CD4-positive, alpha-beta T cell (primary cell): ENCODE results near the gene TSKS. TPM values are rescaled to one million over a fixed set of nuclear protein-coding genes. Genes with fewer than 3 reads are reported as not detected.

Source experiments
- ATAC-seq: fragments of 200-7000 bp; cut with Tn5 transposase; one replicate; pipeline ENCODE4 v1.10.0; 2022; ENCODE audit warnings: mild to moderate bottlenecking; ENCODE audit not compliant: poor library complexity
- CTCF ChIA-PET: fragments of 350-600 bp; sonication (Branson Sonifier 250); formaldehyde crosslinking; loops from one replicate; lab custom pipeline; 2021; ENCODE audit warnings: antibody characterized with exemption, inconsistent platforms; lab: Charles Lee
- POLR2A ChIA-PET: fragments of 350-600 bp; sonication (Branson Sonifier 250); formaldehyde crosslinking; loops from one replicate; lab custom pipeline; 2021; ENCODE audit warnings: antibody characterized with exemption, inconsistent platforms; lab: Charles Lee
- DNase-seq, 14 experiments: peaks; one replicate each; pipeline ENCODE4 v3.0.0-alpha.2; 2013 to 2020; ENCODE audit warnings: mixed read lengths in 2 of 14
- H3K27ac ChIP-seq, 2 donors: one replicate each; pipeline versions ENCODE4 v1.5.1 to v1.7.0; 2013; ENCODE audit warnings: low read length in 2 of 2, low read depth in 1 of 2, mild to moderate bottlenecking in 1 of 2
- H3K27me3 ChIP-seq, 2 experiments: 1 replicate in 1 of 2; 2 replicates in 1 of 2; pipeline versions ENCODE4 v1.6.1 to v1.7.0; 2013; ENCODE audit warnings: low read length in 2 of 2, control low read depth in 1 of 2, mild to moderate bottlenecking in 1 of 2, moderate library complexity in 1 of 2; ENCODE audit not compliant: insufficient read depth in 2 of 2, control insufficient read depth in 1 of 2
- H3K36me3 ChIP-seq: one replicate; pipeline ENCODE4 v1.6.1; 2013; ENCODE audit warnings: low read length, control low read depth; ENCODE audit not compliant: insufficient read depth
- H3K4me1 ChIP-seq: one replicate; pipeline ENCODE4 v1.6.1; 2013; ENCODE audit warnings: low read length, control low read depth; ENCODE audit not compliant: insufficient read depth
- H3K4me3 ChIP-seq: one replicate; pipeline ENCODE4 v1.5.1; 2013; ENCODE audit warnings: mild to moderate bottlenecking, low read length, moderate library complexity
- H3K9me3 ChIP-seq, 2 experiments: 1 replicate in 1 of 2; 2 replicates in 1 of 2; pipeline versions ENCODE4 v1.6.1 to v1.7.0; 2013; ENCODE audit warnings: low read length in 2 of 2, mild to moderate bottlenecking in 2 of 2, control low read depth in 1 of 2, moderate library complexity in 1 of 2; ENCODE audit not compliant: control insufficient read depth in 1 of 2, insufficient read depth in 1 of 2
- H3K27ac Mint-ChIP-seq: one replicate; pipeline ENCODE4 v1.8.0; 2020; ENCODE audit warnings: mixed read lengths
- H3K27me3 Mint-ChIP-seq: one replicate; pipeline ENCODE4 v1.8.0; 2021; ENCODE audit warnings: mixed read lengths
- H3K36me3 Mint-ChIP-seq: one replicate; pipeline ENCODE4 v1.8.0; 2021; ENCODE audit warnings: low read depth, mixed read lengths
- H3K4me1 Mint-ChIP-seq: one replicate; pipeline ENCODE4 v1.8.0; 2021; ENCODE audit warnings: low read depth, mixed read lengths
- H3K4me3 Mint-ChIP-seq: one replicate; pipeline ENCODE4 v1.8.0; 2020; ENCODE audit warnings: mild to moderate bottlenecking, mixed read lengths
- H3K9me3 Mint-ChIP-seq: one replicate; pipeline ENCODE4 v1.8.0; 2020; ENCODE audit warnings: mixed read lengths
- CTCF ChIP-seq: fragments of 200-600 bp; IDR thresholded peaks from one replicate; pipeline ENCODE4 v1.8.0; 2022; ENCODE audit warnings: antibody characterized with exemption, mild to moderate bottlenecking
- intact Hi-C, 2 experiments: fragments of 100-400 bp; cut with DNase I in 1 of 2; cut with micrococcal nuclease in 1 of 2; formaldehyde crosslinking; loops; one replicate each; pipeline versions ENCODE4 v1.15.1 to v1.9.0; 2023 to 2025; cut with DNase I, micrococcal nuclease
- total RNA-seq, 174 experiments: library from RNA in 2 of 174; stranded (reverse) in 2 of 174; gene quantifications; one replicate each; pipeline ENCODE4 v1.2.3 and lab custom pipeline; 2021 to 2026

Gene TSKS
- total RNA-seq, 2 experiments from 2014 or later = 2.1 to 2.9 TPM

GRCh38 chr19:49795615-49796014, 32.5 kb upstream of the TSKS start:
- H3K27ac ChIP-seq = no peak overlapping the region
- H3K36me3 ChIP-seq = peaks cover 73% of the 10 kb centered on the region
- H3K27ac Mint-ChIP-seq = no peak overlapping the region
- DNase-seq (no peak), ATAC-seq (no peak)
- no peaks in the 10 kb centered on the region for H3K27me3 Mint-ChIP-seq
- H3K4me1 Mint-ChIP-seq = no peaks in the 10 kb centered on the region
- H3K27me3 ChIP-seq = no peaks in the 10 kb centered on the region
- ChIA-PET POLR2A (no interaction called here), CTCF (no interaction called here)
- no peaks in the 10 kb centered on the region for H3K9me3 ChIP-seq
- H3K9me3 Mint-ChIP-seq = no peaks in the 10 kb centered on the region
- no peak for TF ChIP-seq CTCF
- no peak overlapping the region for H3K4me3 Mint-ChIP-seq
- intact Hi-C loops = no loop called here
- no peak overlapping the region for H3K4me3 ChIP-seq
- no peaks in the 10 kb centered on the region for H3K4me1 ChIP-seq
- peaks cover 75% of the 10 kb centered on the region for H3K36me3 Mint-ChIP-seq

DNA sequence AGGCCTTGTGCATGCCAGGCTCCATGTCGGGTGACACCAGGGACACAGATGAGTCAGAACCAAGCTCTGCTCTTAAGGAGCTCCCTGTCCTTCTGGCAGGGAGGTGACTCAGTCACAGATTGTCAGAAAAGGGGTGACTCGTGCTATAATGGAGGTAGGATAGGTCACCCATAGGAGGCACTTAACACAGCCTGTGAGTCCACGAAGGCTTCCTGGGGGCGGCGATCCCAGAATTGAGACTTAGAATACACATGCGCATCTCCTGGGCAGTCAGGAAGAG, 30.4 kb upstream of the TSKS start:
- H3K27ac Mint-ChIP-seq = no peak overlapping the region
- Histone ChIP-seq H3K4me3 (no peak overlapping the region), H3K36me3 (peaks cover 64% of the 10 kb centered on the region)

DNA sequence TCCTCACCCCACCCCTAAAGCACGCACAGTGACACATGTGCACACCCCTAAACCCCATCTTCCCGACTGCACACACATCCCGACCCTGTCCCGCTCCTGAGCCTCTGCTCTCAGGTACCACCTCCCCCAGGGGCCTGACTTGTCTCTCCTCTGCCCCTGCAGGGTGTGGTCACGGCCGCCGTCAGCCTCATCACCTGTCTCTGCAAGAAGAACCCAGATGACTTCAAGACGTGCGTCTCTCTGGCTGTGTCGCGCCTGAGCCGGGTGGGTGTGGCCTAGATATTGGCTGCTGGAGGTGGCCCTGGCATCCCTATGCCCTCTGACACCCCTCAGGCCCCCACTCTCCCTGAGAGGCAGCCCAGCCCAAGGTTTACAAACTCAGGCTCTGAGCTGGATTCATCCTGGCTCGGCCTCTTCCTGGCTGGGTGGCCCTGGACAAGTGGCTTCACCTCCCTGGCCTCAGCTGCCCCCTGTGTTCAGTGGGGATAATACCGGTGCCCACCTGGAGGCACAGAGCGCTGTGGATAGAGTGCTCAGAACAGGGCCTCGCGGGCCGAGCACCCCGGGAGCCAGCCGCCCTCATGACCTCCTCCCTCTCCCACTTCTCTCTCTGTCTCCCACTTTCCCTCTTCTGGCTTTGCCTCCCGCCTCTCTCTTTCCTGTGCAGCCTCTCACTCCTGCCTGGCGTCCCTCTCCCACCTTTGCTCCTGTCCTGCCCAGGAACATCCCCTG, 29.9 kb upstream of the TSKS start:
- no peaks in the 10 kb centered on the region for H3K9me3 ChIP-seq
- Mint-ChIP-seq H3K27me3 (no peaks in the 10 kb centered on the region), H3K4me1 (no peaks in the 10 kb centered on the region), H3K27ac (no peak overlapping the region), H3K36me3 (peaks cover 74% of the 10 kb centered on the region), H3K9me3 (no peaks in the 10 kb centered on the region), H3K4me3 (no peak overlapping the region)
- H3K4me1 ChIP-seq = no peaks in the 10 kb centered on the region
- DNase-seq (no peak), ATAC-seq (no peak)
- intact Hi-C loops = no loop called here
- peaks cover 63% of the 10 kb centered on the region for H3K36me3 ChIP-seq
- POLR2A ChIA-PET = no interaction called here
- CTCF ChIA-PET = no interaction called here
- H3K27me3 ChIP-seq = no peaks in the 10 kb centered on the region
- no peak overlapping the region for H3K27ac ChIP-seq
- H3K4me3 ChIP-seq = no peak overlapping the region
- no peak for TF ChIP-seq CTCF

More for the DNA sequence above, 30.4 kb upstream of the TSKS start:
- no peaks in the 10 kb centered on the region for H3K4me1 ChIP-seq
- Mint-ChIP-seq H3K36me3 (peaks cover 74% of the 10 kb centered on the region), H3K27me3 (no peaks in the 10 kb centered on the region), H3K4me3 (no peak overlapping the region), H3K4me1 (no peaks in the 10 kb centered on the region), H3K9me3 (no peaks in the 10 kb centered on the region)
- CTCF ChIA-PET = interaction anchor here (0.7 kb wide), 1 partner anchor 37 kb away, joined by 3 read pairs; no protein-coding TSS in a partner anchor
- intact Hi-C loops = no loop called here
- ATAC-seq (no peak), DNase-seq (no peak)
- POLR2A ChIA-PET = no interaction called here
- no peaks in the 10 kb centered on the region for H3K27me3 ChIP-seq
- H3K9me3 ChIP-seq = no peaks in the 10 kb centered on the region
- no peak for TF ChIP-seq CTCF
- no peak overlapping the region for H3K27ac ChIP-seq
